ENCODE data around the gene PEX6.
A peak's percentile ranks its signal among the peaks of the same experiment; 100 is the strongest.

Gene PEX6

DNA sequence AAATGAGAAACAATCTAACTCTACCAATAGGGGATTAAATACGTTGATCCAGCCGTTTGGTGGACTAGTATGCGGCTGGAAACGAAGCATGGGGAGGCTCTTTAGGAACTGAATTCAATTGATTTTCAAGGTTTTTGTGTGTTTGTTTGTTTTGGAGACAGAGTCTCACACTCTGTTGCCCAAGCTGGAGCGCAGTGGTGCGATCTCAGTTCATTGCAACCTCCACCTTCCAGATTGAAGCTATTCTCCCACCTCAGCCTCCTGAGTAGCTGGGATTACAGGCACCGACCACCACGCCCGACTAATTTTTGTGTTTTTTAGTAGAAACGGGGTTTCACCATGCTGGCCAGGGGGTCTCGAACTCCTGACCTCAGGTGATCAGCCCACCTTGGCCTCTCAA lies 42.6 kb downstream of the PEX6 start:
- TF ChIP-seq, protein P1, sequence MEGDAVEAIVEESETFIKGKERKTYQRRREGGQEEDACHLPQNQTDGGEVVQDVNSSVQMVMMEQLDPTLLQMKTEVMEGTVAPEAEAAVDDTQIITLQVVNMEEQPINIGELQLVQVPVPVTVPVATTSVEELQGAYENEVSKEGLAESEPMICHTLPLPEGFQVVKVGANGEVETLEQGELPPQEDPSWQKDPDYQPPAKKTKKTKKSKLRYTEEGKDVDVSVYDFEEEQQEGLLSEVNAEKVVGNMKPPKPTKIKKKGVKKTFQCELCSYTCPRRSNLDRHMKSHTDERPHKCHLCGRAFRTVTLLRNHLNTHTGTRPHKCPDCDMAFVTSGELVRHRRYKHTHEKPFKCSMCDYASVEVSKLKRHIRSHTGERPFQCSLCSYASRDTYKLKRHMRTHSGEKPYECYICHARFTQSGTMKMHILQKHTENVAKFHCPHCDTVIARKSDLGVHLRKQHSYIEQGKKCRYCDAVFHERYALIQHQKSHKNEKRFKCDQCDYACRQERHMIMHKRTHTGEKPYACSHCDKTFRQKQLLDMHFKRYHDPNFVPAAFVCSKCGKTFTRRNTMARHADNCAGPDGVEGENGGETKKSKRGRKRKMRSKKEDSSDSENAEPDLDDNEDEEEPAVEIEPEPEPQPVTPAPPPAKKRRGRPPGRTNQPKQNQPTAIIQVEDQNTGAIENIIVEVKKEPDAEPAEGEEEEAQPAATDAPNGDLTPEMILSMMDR (IDR thresholded peaks at IDR 0.05), result no peak
- H3K36me3 ChIP-seq, result peaks cover 76% of the 10 kb centered on the region
- no peaks in the 10 kb centered on the region for H3K9me3 ChIP-seq
- H3K4me3 ChIP-seq (ENCODE audit: low read depth in 1 of 2, low read length in 1 of 2), result no peak overlapping the region
- no peaks in the 10 kb centered on the region for H3K27me3 ChIP-seq
- H3K27ac ChIP-seq, result peak overlapping the region; percentile 100
- peaks cover 43 to 46% of the 10 kb centered on the region in 2 experiments for H3K4me1 ChIP-seq (ENCODE audit: control insufficient read depth in 1 of 2, insufficient read depth in 1 of 2, low read depth in 1 of 2, low read length in 1 of 2)

DNA sequence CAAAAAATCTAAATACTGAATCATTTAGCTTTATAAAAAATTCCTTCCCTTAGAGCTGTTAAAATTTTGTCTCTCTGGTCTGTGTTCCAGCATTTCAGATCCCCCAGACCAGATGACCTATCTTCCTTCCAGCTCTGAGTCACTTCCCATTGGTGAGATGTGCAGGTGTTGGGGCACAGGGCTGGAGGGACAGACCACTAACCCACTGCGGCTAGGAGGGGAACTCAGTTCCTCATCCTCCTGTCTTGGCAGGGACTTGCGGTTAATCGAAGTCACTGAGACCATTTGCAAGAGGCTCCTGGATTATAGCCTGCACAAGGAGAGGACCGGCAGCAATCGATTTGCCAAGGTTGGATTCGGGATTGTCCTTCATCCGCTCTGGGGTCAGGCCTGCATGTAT lies 43.7 kb downstream of the PEX6 start:
- H3K27ac ChIP-seq, result peak overlapping the region; percentile 100
- TF ChIP-seq, protein P1 (IDR thresholded peaks at IDR 0.05), result no peak
- peak overlapping the region in 1 of 2 experiments; percentile 100 for H3K4me3 ChIP-seq (ENCODE audit: low read depth in 1 of 2, low read length in 1 of 2)
- no peaks in the 10 kb centered on the region for H3K9me3 ChIP-seq
- peaks cover 53 to 57% of the 10 kb centered on the region in 2 experiments for H3K4me1 ChIP-seq (ENCODE audit: control insufficient read depth in 1 of 2, insufficient read depth in 1 of 2, low read depth in 1 of 2, low read length in 1 of 2)
- H3K36me3 ChIP-seq, result peaks cover 67% of the 10 kb centered on the region
- no peaks in the 10 kb centered on the region for H3K27me3 ChIP-seq

DNA sequence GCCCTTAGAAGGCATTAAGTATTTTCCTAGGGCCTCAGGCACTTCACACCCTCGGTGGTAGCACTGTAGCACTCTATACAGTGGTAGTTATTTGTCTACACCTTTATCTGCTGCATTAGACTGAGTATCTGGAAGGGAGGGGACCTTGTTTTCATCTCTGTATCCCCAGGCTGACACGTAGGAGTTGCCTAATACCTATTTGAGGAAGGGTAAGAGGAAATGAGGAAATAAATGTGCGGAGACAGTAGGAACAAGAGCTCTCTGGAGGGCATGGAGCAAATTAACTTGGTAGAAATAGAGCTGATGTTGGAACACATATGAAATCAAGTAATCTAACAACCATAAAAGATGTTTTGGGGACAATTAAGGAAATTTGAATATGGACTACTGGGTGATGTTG lies 45.8 kb downstream of the PEX6 start:
- Histone ChIP-seq H3K36me3 (peaks cover 46% of the 10 kb centered on the region), H3K9me3 (no peaks in the 10 kb centered on the region), H3K4me3 (ENCODE audit: low read depth in 1 of 2, low read length in 1 of 2) (peak overlapping the region; percentile 79 to 100), H3K27ac (peak overlapping the region; percentile 100), H3K4me1 (ENCODE audit: control insufficient read depth in 1 of 2, insufficient read depth in 1 of 2, low read depth in 1 of 2, low read length in 1 of 2) (peaks cover 61 to 68% of the 10 kb centered on the region in 2 experiments), H3K27me3 (no peaks in the 10 kb centered on the region)
- TF ChIP-seq, protein P1 (IDR thresholded peaks at IDR 0.05), result peak; percentile 25

DNA sequence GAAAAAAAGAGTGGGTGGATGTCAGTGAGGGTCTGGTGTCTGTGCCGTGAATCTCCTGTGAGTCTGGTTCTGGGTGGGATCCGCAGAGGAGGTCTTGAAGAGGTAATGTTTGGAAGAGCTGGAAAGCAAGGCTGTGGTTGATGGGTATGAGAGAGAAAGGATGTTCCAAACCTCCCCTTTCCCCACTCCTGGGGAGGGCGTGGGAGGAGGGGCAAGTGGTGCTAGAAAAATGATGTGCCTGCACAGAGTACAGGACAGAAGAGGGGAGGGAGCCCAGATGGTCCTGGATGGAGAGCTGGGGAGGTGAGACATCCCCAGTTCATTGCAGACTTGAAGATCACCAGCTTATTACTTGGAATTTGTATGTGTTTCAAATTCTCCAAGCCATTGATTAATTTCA lies 46.6 kb downstream of the PEX6 start:
- TF ChIP-seq, protein P1 (IDR thresholded peaks at IDR 0.05), result no peak
- H3K27ac ChIP-seq, result peak overlapping the region; percentile 100
- no peaks in the 10 kb centered on the region for H3K9me3 ChIP-seq
- peaks cover 38% of the 10 kb centered on the region for H3K36me3 ChIP-seq
- H3K4me1 ChIP-seq (ENCODE audit: control insufficient read depth in 1 of 2, insufficient read depth in 1 of 2, low read depth in 1 of 2, low read length in 1 of 2), result peaks cover 64 to 72% of the 10 kb centered on the region in 2 experiments
- no peaks in the 10 kb centered on the region for H3K27me3 ChIP-seq
- peak overlapping the region; percentile 79 to 100 for H3K4me3 ChIP-seq (ENCODE audit: low read depth in 1 of 2, low read length in 1 of 2)

DNA sequence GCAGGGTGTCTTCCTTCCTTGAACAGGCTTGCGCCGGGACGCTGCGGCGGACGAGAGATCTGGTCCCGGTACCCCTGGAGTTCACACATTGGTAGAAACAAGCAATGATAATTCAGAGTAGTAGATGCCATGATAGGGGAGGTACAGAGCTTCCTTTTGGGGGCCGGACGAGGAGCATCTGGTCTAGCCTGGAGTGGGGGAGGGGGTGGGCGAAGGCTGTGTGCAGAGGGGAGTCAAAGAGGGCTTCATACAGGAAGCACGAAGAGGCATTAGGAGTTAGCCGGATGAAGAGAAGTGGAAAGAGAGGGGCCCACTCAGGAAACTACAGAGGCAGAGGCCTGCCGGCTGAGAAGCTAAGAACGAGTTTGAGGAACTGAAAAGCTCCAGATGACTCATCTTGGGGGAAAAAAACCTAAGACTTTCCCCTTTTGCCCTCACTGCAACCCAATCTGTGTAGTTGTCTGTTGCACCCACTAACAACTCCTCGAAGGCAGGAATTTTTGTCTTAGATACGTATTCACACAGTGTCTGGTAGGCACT lies 49.1 kb downstream of the PEX6 start:
- TF ChIP-seq, protein P1 (IDR thresholded peaks at IDR 0.05), result no peak
- Histone ChIP-seq H3K4me1 (ENCODE audit: control insufficient read depth in 1 of 2, insufficient read depth in 1 of 2, low read depth in 1 of 2, low read length in 1 of 2) (peaks cover 56 to 62% of the 10 kb centered on the region in 2 experiments), H3K27me3 (no peaks in the 10 kb centered on the region), H3K9me3 (no peaks in the 10 kb centered on the region), H3K36me3 (peaks cover 13% of the 10 kb centered on the region), H3K4me3 (ENCODE audit: low read depth in 1 of 2, low read length in 1 of 2) (peak overlapping the region; percentile 79 to 100), H3K27ac (peak overlapping the region; percentile 100)
